Heart left ventricle (tissue), 16 donors: Measurements from ENCODE around the gene ZNF146. TPM values are rescaled to one million over a fixed set of nuclear protein-coding genes. Genes with fewer than 3 reads are reported as not detected.

Experiments
- ATAC-seq, 4 donors: fragments of 200-7000 bp; cut with Tn5 transposase; one replicate each; pipeline ENCODE4 v1.9.1; 2020 to 2022; ENCODE audit warnings: moderate library complexity in 4 of 4, mild to moderate bottlenecking in 3 of 4, moderate number of reproducible peaks in 1 of 4
- DNase-seq, 5 donors: peaks; one replicate each; pipeline ENCODE4 v3.0.0-alpha.2; 2020
- H3K27ac ChIP-seq, 12 donors: fragments of 200-600 bp; sonication (generic) in 4 of 12; one replicate each; pipeline versions ENCODE4 v1.5.0 to v1.8.0; 2016 to 2022; ENCODE audit warnings: mild to moderate bottlenecking in 2 of 12
- H3K27me3 ChIP-seq, 9 donors: fragments of 200-600 bp; sonication (generic) in 2 of 9; one replicate each; pipeline versions ENCODE4 v1.5.1 to v1.8.0; 2016 to 2022; ENCODE audit warnings: mild to moderate bottlenecking in 3 of 9
- H3K36me3 ChIP-seq, 9 donors: fragments of 200-600 bp; sonication (generic) in 2 of 9; one replicate each; pipeline versions ENCODE4 v1.5.0 to v1.8.0; 2018 to 2022; ENCODE audit warnings: mild to moderate bottlenecking in 2 of 9
- H3K4me1 ChIP-seq, 12 donors: fragments of 200-600 bp; sonication (generic) in 4 of 12; one replicate each; pipeline versions ENCODE4 v1.5.0 to v1.8.0; 2016 to 2022; ENCODE audit warnings: mild to moderate bottlenecking in 3 of 12
- H3K4me3 ChIP-seq, 12 donors: fragments of 200-600 bp; sonication (generic) in 4 of 12; one replicate each; pipeline versions ENCODE4 v1.5.0 to v1.8.0; 2017 to 2022; ENCODE audit warnings: mild to moderate bottlenecking in 9 of 12, moderate library complexity in 4 of 12
- H3K9me3 ChIP-seq, 12 donors: fragments of 200-600 bp; sonication (generic) in 4 of 12; one replicate each; pipeline versions ENCODE4 v1.5.0 to v1.8.0; 2016 to 2022; ENCODE audit warnings: mild to moderate bottlenecking in 1 of 12
- POLR2A ChIP-seq, 2 donors: fragments of 450-650 bp; IDR thresholded peaks; one replicate each; pipeline ENCODE4 v1.6.1; 2017; ENCODE audit warnings: antibody characterized with exemption in 2 of 2, mild to moderate bottlenecking in 2 of 2, moderate library complexity in 2 of 2
- WGBS, 4 donors: extraction: QIAGEN DNeasy Blood & Tissue Kit in 2 of 4; methylation state at CpG; one replicate each; pipeline versions ENCODE4 v1.1.5 to v1.1.7; 2013 to 2018; 5-methylcytosine and 5-hydroxymethylcytosine counted together
- intact Hi-C, 10 donors: fragments of 100-400 bp; cut with DNase I; formaldehyde crosslinking; loops; one replicate each; pipeline versions ENCODE4 v1.11.1 to v1.14.2; 2022
- polyA plus RNA-seq, 2 donors: library from polyadenylated mRNA; stranded (reverse); fragments of 200-250 nt; gene quantifications; one replicate each; pipeline ENCODE4 v1.2.3, GENCODE V29; 2013
- total RNA-seq, 9 donors: library from RNA; depleted of rRNA in 2 of 9; stranded (reverse); fragments of >200 nt in 2 of 9; fragmentation: NEBNext Ultra II Directional in 3 of 9; extraction: Animal tissue kit (Norgen Biotek cat#: 25700) in 3 of 9; gene quantifications; one replicate each; pipeline versions ENCODE4 v1.1.0 to v1.2.4, GENCODE V29; 2016 to 2023
- TF ChIP-seq, protein P1 (sequence below), 12 donors: fragments of 200-600 bp; sonication (generic) in 4 of 12; IDR thresholded peaks; one replicate each; pipeline versions ENCODE4 v1.5.0 to v1.8.0; 2018 to 2022; ENCODE audit warnings: antibody characterized with exemption in 12 of 12, mild to moderate bottlenecking in 5 of 12
- donor health status: ischemic (EF 13 %, LVEDD 7.1; RV severe dilation, severe dysfunction).
- donor health status: healthy with polysubstance abuse.
- donor health status: DM: no; HTN: yes; CAD: no.
- donor health status: DM: no; HTN: no; CAD: no.
- donor health status: ischemic (EF 25% LVEDD 6.9; RV normal size, moderate dysfunction).
- donor health status: ischemic (EF 25% LVEDD 5.7; RV mildly dilated, moderate dysfunction).
- donor health status: healthy.
- donor health status: DM: yes; HTN: yes; CAD: no.
- donor health status: ischemic (EF 35%, LVEDD 5.7; RV mildly dilated, moderate dysfunction).
- donor health status: nonischemic (EF 11% LVEDD 7.7; RV severe dilation, severe dysfunction).
- donor health status: DM: yes; HTN: yes; CAD: no.
- donor health status: PGD.
- donor health status: ischemic (EF 29% LVEDD 5.4; RV normal size, mild dysfunction).
- donor health status: nonischemic (EF 23%, LVEDD 6.1; RV moderate dilation, normal function).

Gene ZNF146
- total and polyA plus RNA-seq, 11 donors = 14.1 to 53.7 (median 35.1) TPM

DNA sequence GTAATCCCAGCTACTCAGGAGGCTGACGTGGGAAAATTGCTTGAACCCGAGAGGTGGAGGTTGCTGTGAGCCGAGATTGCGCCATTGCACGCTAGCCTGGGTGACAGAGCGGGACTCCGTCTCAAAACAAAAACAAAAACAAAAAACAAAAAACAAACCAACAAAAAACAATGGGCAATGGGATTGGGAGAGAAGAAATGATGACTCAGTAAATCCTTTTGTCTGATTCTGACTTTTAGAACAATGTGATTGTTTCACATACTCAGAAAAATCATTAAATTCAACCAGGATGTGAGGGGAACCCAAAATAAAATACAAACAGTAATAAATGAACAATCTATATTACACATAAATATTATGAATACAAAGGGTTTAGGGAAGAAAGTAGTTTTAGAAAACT lies 5.5 kb upstream of the ZNF146 start:
- no peak for DNase-seq
- ATAC-seq = no peak
- Histone ChIP-seq H3K4me1 (peaks cover 0 to 10% (median 4%) of the 10 kb centered on the region in 12 donors), H3K36me3 (peaks cover 0 to 13% (median 5%) of the 10 kb centered on the region in 9 donors), H3K9me3 (no peaks in the 10 kb centered on the region), H3K27ac (no peak overlapping the region), H3K4me3 (no peak overlapping the region), H3K27me3 (no peaks in the 10 kb centered on the region)
- TF ChIP-seq POLR2A (IDR thresholded peaks at IDR 0.05) = no peak
- TF ChIP-seq, protein P1, sequence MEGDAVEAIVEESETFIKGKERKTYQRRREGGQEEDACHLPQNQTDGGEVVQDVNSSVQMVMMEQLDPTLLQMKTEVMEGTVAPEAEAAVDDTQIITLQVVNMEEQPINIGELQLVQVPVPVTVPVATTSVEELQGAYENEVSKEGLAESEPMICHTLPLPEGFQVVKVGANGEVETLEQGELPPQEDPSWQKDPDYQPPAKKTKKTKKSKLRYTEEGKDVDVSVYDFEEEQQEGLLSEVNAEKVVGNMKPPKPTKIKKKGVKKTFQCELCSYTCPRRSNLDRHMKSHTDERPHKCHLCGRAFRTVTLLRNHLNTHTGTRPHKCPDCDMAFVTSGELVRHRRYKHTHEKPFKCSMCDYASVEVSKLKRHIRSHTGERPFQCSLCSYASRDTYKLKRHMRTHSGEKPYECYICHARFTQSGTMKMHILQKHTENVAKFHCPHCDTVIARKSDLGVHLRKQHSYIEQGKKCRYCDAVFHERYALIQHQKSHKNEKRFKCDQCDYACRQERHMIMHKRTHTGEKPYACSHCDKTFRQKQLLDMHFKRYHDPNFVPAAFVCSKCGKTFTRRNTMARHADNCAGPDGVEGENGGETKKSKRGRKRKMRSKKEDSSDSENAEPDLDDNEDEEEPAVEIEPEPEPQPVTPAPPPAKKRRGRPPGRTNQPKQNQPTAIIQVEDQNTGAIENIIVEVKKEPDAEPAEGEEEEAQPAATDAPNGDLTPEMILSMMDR (IDR thresholded peaks at IDR 0.05) = no peak
- 93 to 99% (median 97%) methylated on average over 7 of the region's 7 CpGs for WGBS, 4 donors
- intact Hi-C loops = no loop called here

DNA sequence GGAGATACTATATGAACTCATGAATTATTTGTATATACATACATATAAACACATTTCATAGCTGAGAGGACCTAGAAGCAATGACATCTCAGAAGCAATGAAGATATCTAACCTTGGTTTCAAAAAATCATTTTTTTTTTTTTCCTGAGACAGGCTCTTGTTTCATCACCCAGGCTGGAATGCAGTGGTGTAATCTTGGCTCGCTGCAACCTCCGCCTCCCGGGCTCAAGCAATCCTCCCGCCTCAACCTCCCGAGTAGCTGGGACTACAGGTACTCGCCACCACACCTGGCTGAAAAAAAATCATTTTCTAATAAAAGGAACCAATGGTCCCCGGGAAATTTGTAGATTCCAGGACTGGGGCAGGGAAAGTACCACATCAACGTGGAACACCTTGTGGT lies 4.4 kb upstream of the ZNF146 start:
- no peak for DNase-seq
- Histone ChIP-seq H3K9me3 (no peaks in the 10 kb centered on the region), H3K27ac (no peak overlapping the region), H3K4me3 (no peak overlapping the region), H3K4me1 (peaks cover 0 to 10% (median 4%) of the 10 kb centered on the region in 12 donors), H3K27me3 (no peaks in the 10 kb centered on the region), H3K36me3 (peaks cover 0 to 7% (median 4%) of the 10 kb centered on the region in 9 donors)
- TF ChIP-seq, protein P1 (IDR thresholded peaks at IDR 0.05) = no peak
- no peak for TF ChIP-seq POLR2A (IDR thresholded peaks at IDR 0.05)
- intact Hi-C loops = loop anchor here in 2 of 10 donors (10.0 kb wide), 1 partner anchor 274 kb away; the partner anchor contains the start of gene ZNF566 (in 2 of the 2)
- 92 to 95% (median 93%) methylated on average over 8 of the region's 8 CpGs for WGBS, 4 donors
- ATAC-seq = no peak

DNA sequence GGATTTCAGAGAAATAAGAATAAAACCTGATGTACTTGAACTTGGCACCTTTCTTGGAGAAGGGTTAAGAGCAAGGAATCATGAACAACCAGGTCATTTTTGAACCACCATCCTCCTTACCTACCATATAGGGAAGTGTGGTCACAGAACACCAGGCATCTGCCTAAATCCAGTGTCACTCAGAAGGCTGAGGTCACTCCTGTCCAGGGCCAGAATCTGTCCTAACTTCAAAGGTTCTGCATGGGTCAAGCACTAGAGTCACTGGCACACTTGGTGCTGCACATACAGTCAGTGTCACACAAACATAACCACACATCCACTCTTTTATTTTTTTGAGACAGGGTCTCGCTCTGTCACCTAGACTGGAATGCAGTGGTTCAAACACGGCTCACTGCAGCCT lies 2.0 kb upstream of the ZNF146 start:
- no peak for ATAC-seq
- intact Hi-C loops = loop anchor here in 2 of 10 donors (10.0 kb wide), 1 partner anchor 272 kb away; the partner anchor contains the start of gene ZNF566 (in 2 of the 2)
- Histone ChIP-seq H3K36me3 (no peaks in the 10 kb centered on the region), H3K9me3 (no peaks in the 10 kb centered on the region), H3K27me3 (no peaks in the 10 kb centered on the region), H3K27ac (no peak overlapping the region), H3K4me3 (no peak overlapping the region), H3K4me1 (peaks cover 0 to 33% (median 13%) of the 10 kb centered on the region in 12 donors)
- WGBS, 4 donors = 78 to 93% (median 86%) methylated on average over 2 of the region's 2 CpGs
- TF ChIP-seq POLR2A (IDR thresholded peaks at IDR 0.05) = no peak
- TF ChIP-seq, protein P1 (IDR thresholded peaks at IDR 0.05) = no peak
- no peak for DNase-seq

DNA sequence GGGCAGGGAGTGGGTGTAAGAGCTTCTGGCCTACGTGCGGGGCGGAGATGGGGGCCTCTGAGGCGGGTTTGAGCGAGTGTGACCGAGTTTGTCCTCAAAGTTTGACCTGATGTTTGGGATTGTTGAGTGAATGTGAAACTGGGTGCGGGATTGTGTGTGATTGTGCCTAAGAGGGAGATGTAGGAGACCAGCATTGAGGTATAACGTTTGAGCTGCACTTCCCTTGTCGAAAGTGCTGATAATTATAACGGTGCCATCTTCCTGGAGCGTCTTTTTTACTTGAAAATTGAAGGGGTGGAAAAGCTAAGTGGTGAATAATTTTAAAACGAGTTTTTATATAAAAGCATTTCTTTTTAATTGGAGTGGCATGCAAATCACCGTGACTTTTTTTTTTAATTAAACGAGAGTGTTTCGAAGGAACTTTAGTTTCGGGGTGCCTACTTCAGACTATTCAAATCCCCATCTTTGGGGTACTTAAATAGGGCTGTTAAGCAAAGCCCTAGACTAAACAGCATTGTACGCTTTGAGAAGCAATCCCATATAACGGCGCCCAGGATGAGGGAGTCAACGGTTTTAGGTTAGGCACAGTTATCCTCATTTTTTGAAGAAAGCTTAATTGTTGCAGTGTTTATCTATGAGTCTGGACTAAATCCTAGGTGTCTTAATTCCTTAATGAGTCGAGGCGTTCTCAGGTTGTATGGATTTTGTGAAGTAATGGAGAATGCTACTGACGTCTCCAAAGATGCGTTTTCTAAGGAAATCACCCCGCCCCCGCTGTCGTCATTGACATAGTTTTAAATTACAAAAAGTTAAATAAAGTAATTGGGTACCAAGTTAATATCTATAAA lies 594 bp downstream of the ZNF146 start:
- intact Hi-C loops = loop anchor here in 2 of 10 donors (10.0 kb wide), 1 partner anchor 269 kb away; the partner anchor contains the start of gene ZNF566 (in 2 of the 2)
- Histone ChIP-seq H3K36me3 (peaks cover 0 to 19% (median 11%) of the 10 kb centered on the region in 9 donors), H3K9me3 (no peaks in the 10 kb centered on the region), H3K27ac (peak overlapping the region; percentile 62 to 98 (median 96)), H3K4me1 (peaks cover 0 to 34% (median 15%) of the 10 kb centered on the region in 12 donors), H3K27me3 (no peaks in the 10 kb centered on the region), H3K4me3 (peak overlapping the region; percentile 54 to 92 (median 75))
- DNase-seq (no peak), ATAC-seq (no peak)
- WGBS, 4 donors = 1 to 2% (median 1%) methylated on average over 27 of the region's 27 CpGs
- TF ChIP-seq, protein P1 (IDR thresholded peaks at IDR 0.05) = peak in 1 of 12 donors; percentile 2
- no peak for TF ChIP-seq POLR2A (IDR thresholded peaks at IDR 0.05)
